Peyer's patch (tissue), 4 donors: ENCODE data around the gene KIR2DL4.
"Not testable (repeated sequence)": the region's sequence is repeated elsewhere in the genome, so short reads cannot be mapped to it uniquely, and the experiment has no call there.

Experiments used
- CTCF ChIP-seq, 6 experiments: fragments of 450-650 bp in 4 of 6; fragments of 200-600 bp in 2 of 6; sonication (generic) in 1 of 6; IDR thresholded peaks; one replicate each; pipeline ENCODE4 v1.5.1; 2017 to 2019; ENCODE audit warnings: antibody characterized with exemption in 6 of 6, mild to moderate bottlenecking in 3 of 6, moderate library complexity in 1 of 6
- POLR2A ChIP-seq, 2 donors: fragments of 450-650 bp; IDR thresholded peaks; one replicate each; pipeline ENCODE4 v1.5.1; 2017; ENCODE audit warnings: antibody characterized with exemption in 2 of 2, mild to moderate bottlenecking in 2 of 2, moderate library complexity in 2 of 2

- TF ChIP-seq CTCF, POLR2A (IDR thresholded peaks at IDR 0.05): not testable (repeated sequence)
Measured at GRCh38 chr19:54766464-54766863, 36.9 kb upstream of the KIR2DL4 start.
